GM18508 (cell line): Measurements from ENCODE around the gene EAPP.
"Not testable (repeated sequence)": the region's sequence is repeated elsewhere in the genome, so short reads cannot be mapped to it uniquely, and the experiment has no call there.

ENCODE experiments used
- ATAC-seq: cut with Tn5 transposase; IDR thresholded peaks from one replicate; pipeline ENCODE4 v1.9.1; 2021; ENCODE audit warnings: moderate number of reproducible peaks; ENCODE audit not compliant: insufficient read depth, unreplicated experiment

The EAPP gene

DNA sequence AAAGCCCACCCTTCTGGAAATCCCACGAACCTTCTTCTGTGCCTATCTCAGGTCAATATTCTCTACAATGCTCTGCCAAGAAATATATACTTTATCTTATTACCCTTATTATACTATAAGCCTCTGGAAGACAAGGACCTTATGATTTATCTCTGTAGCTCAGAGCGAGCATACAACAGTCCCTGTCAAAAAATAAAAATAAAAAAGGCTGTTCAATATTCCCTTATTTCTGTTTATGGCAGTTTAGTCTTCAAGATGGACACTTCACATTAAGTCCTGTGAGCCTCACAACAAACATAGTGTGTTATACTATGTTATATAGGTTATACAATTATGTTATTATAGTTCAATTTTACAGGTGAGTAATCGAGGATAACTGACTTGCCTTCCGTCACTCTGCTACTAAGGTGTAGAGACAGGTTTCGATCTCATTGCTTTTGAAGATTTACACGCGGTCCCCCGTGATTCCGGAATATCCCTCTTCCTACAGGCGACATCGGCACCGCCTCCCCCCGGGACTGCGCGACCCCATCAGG is 562 bp downstream of the EAPP start:
- peak; percentile 19 for ATAC-seq

DNA sequence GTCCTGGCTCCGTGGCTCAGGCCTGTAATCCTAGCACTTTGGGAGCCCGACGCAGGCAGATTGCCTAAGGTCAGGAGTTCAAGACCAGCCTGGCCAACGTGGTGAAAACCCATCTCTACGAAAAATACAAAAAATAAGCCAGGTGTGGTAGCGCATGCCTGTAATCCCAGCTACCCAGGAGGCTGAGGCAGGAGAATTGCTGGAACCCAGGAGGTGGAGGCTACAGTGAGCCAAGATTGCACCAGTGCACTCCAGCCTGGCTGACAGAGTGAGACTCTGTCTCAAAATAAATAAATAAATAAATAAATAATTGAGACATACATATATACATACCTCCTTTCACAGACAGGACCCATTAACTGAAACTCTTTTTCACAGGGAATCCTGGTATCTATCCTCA is 1.4 kb downstream of the EAPP start:
- ATAC-seq, result not testable (repeated sequence)

GRCh38 chr14:34537677-34538009 is 1.9 kb downstream of the EAPP start:
- no peak for ATAC-seq

GRCh38 chr14:34536951-34537676 is 2.4 kb downstream of the EAPP start:
- no peak for ATAC-seq

DNA sequence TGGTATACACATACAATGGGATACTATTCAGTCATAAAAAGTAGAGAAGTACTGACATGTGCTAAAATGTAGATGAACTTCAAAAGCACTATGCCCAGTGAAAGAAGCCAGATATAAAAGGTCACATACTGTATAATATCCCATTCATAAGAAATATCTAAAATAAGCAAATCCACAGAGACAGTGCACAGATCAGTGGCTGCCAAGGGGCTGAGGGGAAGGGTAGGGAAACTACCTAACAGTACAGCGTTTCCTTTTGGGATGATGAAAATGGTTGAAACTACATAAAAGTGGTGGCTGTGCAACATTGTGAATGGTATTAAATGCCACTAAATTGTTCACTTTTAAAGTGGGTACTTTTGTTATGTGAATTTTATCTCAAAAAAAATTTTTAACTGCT is 11.9 kb downstream of the EAPP start:
- no peak for ATAC-seq

DNA sequence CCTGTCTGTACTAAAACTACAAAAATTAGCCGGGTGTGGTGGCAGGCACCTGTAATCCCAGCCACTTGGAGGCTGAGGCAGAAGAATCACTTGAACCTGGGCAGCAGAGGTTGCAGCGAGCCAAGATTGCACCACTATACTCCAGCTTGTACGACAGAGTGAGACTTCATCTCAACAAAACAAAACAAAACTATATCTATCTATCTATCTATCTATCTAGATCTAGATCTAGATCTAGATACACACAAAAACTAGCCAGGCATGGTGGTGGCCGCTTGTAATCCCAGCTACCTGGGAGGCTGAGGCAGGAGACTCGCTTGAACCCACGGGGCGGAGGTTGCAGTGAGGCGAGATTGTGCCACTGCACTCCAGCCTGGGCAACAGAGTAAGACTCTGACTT is 15.3 kb downstream of the EAPP start:
- not testable (repeated sequence) for ATAC-seq

- ATAC-seq, result no peak
These were observed 17.0 kb downstream of the EAPP start for GRCh38 chr14:34522496-34522895.

- ATAC-seq, result not testable (repeated sequence)
These were observed 18.4 kb downstream of the EAPP start for GRCh38 chr14:34521071-34521470.

DNA sequence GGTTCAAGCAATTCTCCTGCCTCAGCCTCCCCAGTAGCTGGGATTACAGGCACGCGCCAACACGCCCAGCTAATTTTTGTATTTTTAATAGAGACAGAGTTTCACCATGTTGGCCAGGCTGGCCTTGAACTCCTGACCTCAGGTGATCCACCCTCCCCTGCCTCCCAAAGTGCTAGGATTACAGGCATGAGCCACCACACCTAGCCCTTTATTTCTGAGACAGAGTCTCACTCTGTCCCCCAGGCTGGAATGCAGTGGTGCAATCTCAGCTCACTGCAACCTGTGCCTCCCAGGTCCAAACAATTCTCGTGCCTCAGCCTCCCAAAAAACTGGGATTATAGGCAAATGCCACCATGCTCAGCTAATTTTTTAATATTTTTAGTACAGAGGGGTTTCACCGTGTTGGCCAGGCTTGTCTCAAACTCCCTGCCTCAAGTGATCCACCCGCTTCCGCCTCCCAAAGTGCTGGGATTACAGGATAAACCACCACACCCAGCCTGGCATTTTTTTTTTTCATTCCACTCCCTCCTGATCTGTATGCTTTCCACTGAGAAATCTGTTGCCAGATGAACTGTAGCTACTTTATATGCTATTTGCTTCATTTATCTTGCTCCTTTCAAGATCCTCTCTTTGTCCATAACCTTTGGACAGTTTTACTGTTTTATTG is 19.1 kb downstream of the EAPP start:
- not testable (repeated sequence) for ATAC-seq

- no peak for ATAC-seq
These were observed 31.6 kb downstream of the EAPP start for GRCh38 chr14:34507884-34508283.

- no peak for ATAC-seq
These were observed 32.0 kb downstream of the EAPP start for GRCh38 chr14:34507459-34507858.

- ATAC-seq, result not testable (repeated sequence)
These were observed 34.4 kb downstream of the EAPP start for GRCh38 chr14:34505124-34505491.

- not testable (repeated sequence) for ATAC-seq
These were observed 35.5 kb downstream of the EAPP start for GRCh38 chr14:34504027-34504426.

DNA sequence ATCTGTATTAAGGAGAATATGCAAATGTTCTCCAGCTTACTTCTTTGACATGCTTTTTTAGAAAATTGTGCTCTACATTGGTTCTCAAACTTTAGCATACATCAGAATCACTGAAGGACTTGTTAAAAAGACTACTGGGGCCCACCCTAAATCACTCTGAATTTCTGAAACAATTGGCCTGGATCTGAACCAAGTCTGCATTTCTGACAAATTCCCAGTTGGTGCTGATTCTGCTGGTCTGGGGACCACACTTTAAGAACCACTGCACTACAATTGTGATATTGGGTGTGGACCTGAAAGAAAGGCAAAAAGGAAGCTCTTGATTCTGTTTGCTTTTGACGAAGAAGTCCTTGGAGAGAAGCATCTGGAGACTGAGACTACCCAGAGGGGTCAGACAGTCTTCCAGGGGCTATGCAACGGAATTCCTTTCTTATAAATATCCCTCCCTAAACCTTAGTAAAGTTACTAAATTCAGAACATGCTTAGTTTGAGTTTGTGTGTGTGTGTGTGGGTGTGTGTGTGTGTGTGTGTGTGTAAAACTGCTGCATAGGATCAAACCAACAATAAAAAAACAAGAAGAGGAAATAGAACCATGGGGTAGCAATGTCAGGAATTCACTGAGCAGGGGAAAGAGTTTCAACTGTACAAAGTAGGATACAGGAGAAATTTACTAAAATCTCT is 36.8 kb downstream of the EAPP start:
- ATAC-seq, result no peak

- no peak for ATAC-seq
These were observed 37.5 kb downstream of the EAPP start for GRCh38 chr14:34502001-34502400.

DNA sequence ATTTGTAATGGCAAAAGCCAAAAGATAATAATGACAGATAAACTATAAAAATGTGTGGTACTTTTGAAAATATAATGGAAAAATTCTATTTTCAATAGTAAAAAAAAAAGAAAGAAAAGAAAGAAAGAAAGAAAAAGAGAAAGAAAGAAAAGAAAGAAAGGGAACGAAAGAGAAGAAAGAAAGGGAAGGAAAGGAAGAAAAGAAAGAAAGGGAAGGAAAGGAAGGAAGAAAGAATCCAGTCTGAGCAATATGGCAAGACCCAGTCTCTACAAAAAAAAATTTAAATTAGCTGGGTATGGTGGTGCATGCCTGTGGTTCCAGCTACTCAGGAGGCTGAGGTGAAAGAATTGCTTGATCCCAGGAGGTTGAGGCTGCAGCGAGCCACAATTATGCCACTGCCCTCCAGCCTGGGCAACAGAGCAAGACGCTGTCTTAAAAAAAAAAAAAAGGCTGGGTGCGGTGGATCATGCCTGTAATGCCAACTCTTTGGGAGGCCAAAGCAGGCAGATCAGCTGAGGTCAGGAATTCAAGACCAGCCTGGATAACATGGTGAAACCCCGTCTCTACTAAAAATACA is 38.4 kb downstream of the EAPP start:
- no peak for ATAC-seq

- ATAC-seq, result no peak
These were observed 40.7 kb downstream of the EAPP start for GRCh38 chr14:34498684-34499412.

- no peak for ATAC-seq
These were observed 42.6 kb downstream of the EAPP start for GRCh38 chr14:34496679-34497513.

DNA sequence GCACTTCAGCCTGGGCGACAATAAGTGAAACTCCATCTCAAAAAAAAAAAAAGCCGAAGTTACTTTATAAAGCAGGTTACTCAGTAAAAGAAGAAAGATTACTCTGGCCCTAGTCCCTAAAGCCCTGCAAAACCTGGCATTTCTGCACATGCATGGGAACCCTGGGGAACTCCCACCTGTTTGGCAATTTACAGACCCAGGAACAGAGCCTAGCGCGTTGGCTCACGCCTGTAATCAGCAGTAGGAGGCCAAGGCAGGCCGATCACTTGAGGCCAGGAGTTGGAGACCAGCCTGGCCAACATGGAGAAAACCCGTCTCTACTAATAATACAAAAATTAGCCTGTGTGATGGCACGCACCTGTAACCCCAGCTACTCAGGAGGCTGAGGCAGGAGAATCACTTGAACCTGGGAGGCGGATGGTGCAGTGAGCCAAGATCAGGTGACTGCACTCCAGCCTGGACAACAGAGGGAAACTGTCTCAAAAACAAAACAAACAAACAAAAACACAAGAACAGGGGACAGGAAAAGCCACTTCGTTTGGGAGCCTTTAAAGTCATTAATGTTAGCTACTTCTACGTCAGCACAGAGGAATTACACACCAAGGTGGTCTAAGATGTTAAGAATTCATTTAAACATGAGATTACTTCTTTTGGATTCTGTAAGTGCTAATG is 43.4 kb downstream of the EAPP start:
- no peak for ATAC-seq
